HCT116 (cell line): Measurements from ENCODE around the gene ZNF524. TPM values are rescaled to one million over a fixed set of nuclear protein-coding genes. Genes with fewer than 3 reads are reported as not detected.
A peak's percentile ranks its signal among the peaks of the same experiment; 100 is the strongest.

Experiments used
- ATAC-seq: fragments of 200-7000 bp; cut with Tn5 transposase; 2 replicates; pipeline ENCODE4 v1.9.1; 2020; ENCODE audit warnings: mild to moderate bottlenecking, moderate library complexity
- BruUV-seq: library from RNA; stranded (reverse); fragments of 400-500 nt; replicated peaks from 2 replicates; lab custom pipeline; 2021; lab: Mats Ljungman, UMichigan
- CTCF ChIA-PET: fragments of 300-600 bp; sonication (Branson Sonifier 250); formaldehyde crosslinking; loops from one replicate; lab custom pipeline; 2021; ENCODE audit warnings: antibody characterized with exemption; lab: Charles Lee
- POLR2A ChIA-PET: fragments of 300-600, 350-600 bp; sonication (Branson Sonifier 250); formaldehyde crosslinking; loops from one replicate; lab custom pipeline; 2021; ENCODE audit warnings: antibody characterized with exemption; lab: Charles Lee
- RAD21 ChIA-PET, 2 experiments: fragments of 300-600 bp; sonication (Branson Sonifier 250); formaldehyde crosslinking; loops; one replicate each; lab custom pipeline; 2023; ENCODE audit warnings: low total read pairs in 2 of 2; ENCODE audit not compliant: uncharacterized antibody in 2 of 2, unreplicated experiment in 2 of 2, low non-redundant PET in 1 of 2; lab: Charles Lee
- DNase-seq: peaks from one replicate; pipeline ENCODE4 v3.0.0-alpha.2; 2010; ENCODE audit warnings: low read depth, low spot score
- H2AFZ ChIP-seq: fragments of 200-600 bp; shearing (Covaris generic), sonication (generic); 2 replicates; pipeline ENCODE4 v1.6.1; 2017; ENCODE audit warnings: low read depth, mixed run types, mixed read lengths, antibody characterized with exemption, low read length; ENCODE audit not compliant: poor library complexity, severe bottlenecking
- H3K27ac ChIP-seq: 2 replicates; pipeline ENCODE4 v1.5.1; 2012; ENCODE audit warnings: low read depth, low read length
- H3K27me3 ChIP-seq: fragments of 200-600 bp; sonication (generic); 2 replicates; pipeline ENCODE4 v1.6.1; 2016; ENCODE audit warnings: mixed run types, low read length, mixed read lengths; ENCODE audit not compliant: insufficient read depth
- H3K36me3 ChIP-seq, 2 experiments: fragments of 200-500 bp in 1 of 2; fragments of 200-600 bp in 1 of 2; sonication (Bioruptor generic) in 1 of 2; sonication (generic) in 1 of 2; 2 replicates each; pipeline versions ENCODE4 v1.5.1 to v1.6.1; 2014 to 2016; ENCODE audit warnings: low read length in 2 of 2, inconsistent platforms in 1 of 2, mixed read lengths in 1 of 2, mixed run types in 1 of 2; ENCODE audit not compliant: insufficient read depth in 2 of 2, control insufficient read depth in 1 of 2
- H3K4me1 ChIP-seq, 2 experiments: fragments of 200-600 bp in 1 of 2; sonication (generic) in 1 of 2; 2 replicates each; pipeline versions ENCODE4 v1.5.1 to v1.6.1; 2012 to 2017; ENCODE audit warnings: low read length in 2 of 2, inconsistent platforms in 1 of 2, mild to moderate bottlenecking in 1 of 2, mixed read lengths in 1 of 2, mixed run types in 1 of 2, moderate library complexity in 1 of 2; ENCODE audit not compliant: insufficient read depth in 2 of 2, control insufficient read depth in 1 of 2
- H3K4me2 ChIP-seq: fragments of 200-600 bp; sonication (generic); 2 replicates; pipeline ENCODE4 v1.6.1; 2017; ENCODE audit warnings: mixed run types, low read length, mixed read lengths
- H3K4me3 ChIP-seq, 2 experiments: fragments of 200-600 bp in 1 of 2; sonication (generic) in 1 of 2; replicated peaks in 1 of 2; 2 replicates each; pipeline ENCODE4 v1.5.1; 2011 to 2016; ENCODE audit warnings: low read length in 2 of 2, control low read depth in 1 of 2, low read depth in 1 of 2, mild to moderate bottlenecking in 1 of 2, mixed read lengths in 1 of 2, mixed run types in 1 of 2
- H3K79me2 ChIP-seq: fragments of 200-600 bp; sonication (generic); 2 replicates; pipeline ENCODE4 v1.6.1; 2017; ENCODE audit warnings: mild to moderate bottlenecking, mixed run types, low read length, moderate library complexity, mixed read lengths; ENCODE audit not compliant: insufficient read depth
- H3K9ac ChIP-seq: fragments of 200-600 bp; sonication (generic); 2 replicates; pipeline ENCODE4 v1.6.1; 2016; ENCODE audit warnings: low read length, mixed read lengths
- H3K9me2 ChIP-seq: fragments of 200-600 bp; sonication (generic), shearing (Covaris generic); 2 replicates; pipeline ENCODE4 v1.6.1; 2017; ENCODE audit warnings: mixed run types, mild to moderate bottlenecking, moderate library complexity; ENCODE audit not compliant: insufficient read depth
- H3K9me3 ChIP-seq, 2 experiments: fragments of 200-500 bp in 1 of 2; fragments of 200-600 bp in 1 of 2; sonication (Bioruptor generic) in 1 of 2; sonication (generic) in 1 of 2; 2 replicates each; pipeline ENCODE4 v1.6.1; 2014 to 2017; ENCODE audit warnings: low read length in 2 of 2, mixed read lengths in 2 of 2, inconsistent platforms in 1 of 2, low read depth in 1 of 2, mild to moderate bottlenecking in 1 of 2, mixed run types in 1 of 2, moderate library complexity in 1 of 2; ENCODE audit not compliant: control insufficient read depth in 1 of 2, insufficient read depth in 1 of 2
- H4K20me1 ChIP-seq: fragments of 200-600 bp; sonication (generic), shearing (Covaris generic); 2 replicates; pipeline ENCODE4 v1.6.1; 2017; ENCODE audit warnings: mixed run types, mild to moderate bottlenecking, moderate library complexity; ENCODE audit not compliant: insufficient read depth
- CBX3 ChIP-seq: IDR thresholded peaks from 2 replicates; pipeline ENCODE4 v1.6.1; 2012; ENCODE audit warnings: low read depth
- CEBPB ChIP-seq: IDR thresholded peaks from 2 replicates; pipeline ENCODE4 v1.6.1; 2012; ENCODE audit warnings: low read depth
- EGR1 ChIP-seq: IDR thresholded peaks from 2 replicates; pipeline ENCODE4 v1.6.1; 2012; ENCODE audit warnings: low read depth
- POLR2AphosphoS5 ChIP-seq: IDR thresholded peaks from 2 replicates; pipeline ENCODE4 v1.6.1; 2011; ENCODE audit warnings: mild to moderate bottlenecking, low read depth, low read length, moderate library complexity
- SIN3A ChIP-seq: IDR thresholded peaks from 2 replicates; pipeline ENCODE4 v1.6.1; 2012; ENCODE audit warnings: low read depth
- SRF ChIP-seq: IDR thresholded peaks from 2 replicates; pipeline ENCODE4 v1.6.1; 2012; ENCODE audit warnings: low read depth
- TCF7L2 ChIP-seq: IDR thresholded peaks from 2 replicates; pipeline ENCODE4 v1.7.0; 2011; ENCODE audit warnings: borderline replicate concordance, inconsistent platforms; ENCODE audit not compliant: insufficient read depth, insufficient read length; ENCODE audit errors: extremely low read depth
- YY1 ChIP-seq: IDR thresholded peaks from 2 replicates; pipeline ENCODE4 v1.6.1; 2011; ENCODE audit warnings: low read length, low read depth, moderate library complexity, mild to moderate bottlenecking; ENCODE audit not compliant: insufficient replicate concordance; ENCODE audit errors: extremely low read depth
- ZFX ChIP-seq: fragments of 450-650 bp; IDR thresholded peaks from 2 replicates; pipeline ENCODE4 v1.6.1; 2017
- intact Hi-C: fragments of 100-400 bp; cut with micrococcal nuclease; formaldehyde crosslinking; loops from 2 replicates; pipeline ENCODE4 v1.10.0; 2022
- total RNA-seq: library from RNA; stranded (reverse); gene quantifications from one replicate; pipeline ENCODE4 v1.2.1, GENCODE V29; 2021; ENCODE audit not compliant: unreplicated experiment

The ZNF524 gene
- total RNA-seq, 1 experiment from 2014 or later = 17.2 TPM

DNA sequence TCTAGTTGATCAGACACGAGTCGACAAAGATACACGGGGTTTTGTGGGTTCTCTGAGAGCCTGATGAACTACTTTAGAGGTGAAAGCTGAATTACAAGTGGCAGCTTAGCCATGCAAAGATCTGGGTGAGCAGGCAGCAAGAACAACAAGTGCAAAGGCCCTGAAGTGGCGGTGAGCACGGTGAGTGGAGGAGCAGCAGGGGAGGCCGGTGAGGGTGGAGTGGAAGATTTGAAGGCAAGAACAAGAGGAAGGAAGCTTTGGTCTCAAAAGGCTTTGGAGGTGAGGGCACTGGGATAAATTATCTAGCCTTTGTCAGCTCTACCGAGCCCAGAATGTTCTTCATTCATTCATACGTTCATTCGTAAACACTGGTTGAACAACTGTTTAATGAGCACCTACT is 6.7 kb downstream of the ZNF524 start:
- Histone ChIP-seq H4K20me1 (no peaks in the 10 kb centered on the region), H3K36me3 (peaks cover 6 to 21% of the 10 kb centered on the region in 2 experiments; a peak in 2 of 4 replicates), H3K4me2 (peak overlapping the region; percentile 86), H3K27me3 (no peaks in the 10 kb centered on the region), H3K79me2 (peaks cover 50% of the 10 kb centered on the region), H3K9me3 (no peaks in the 10 kb centered on the region), H3K4me3 (peak overlapping the region; percentile 89 to 93)
- CTCF ChIA-PET = interaction anchor here (0.6 to 1.9 kb wide), 14 partner anchors 11 to 275 kb away, joined by 3 to 12 read pairs (median 4); partner anchors contain the start of gene ZNF784
- no peak for TF ChIP-seq SRF
- no peak for TF ChIP-seq YY1
- TF ChIP-seq EGR1 = no peak
- no peak for TF ChIP-seq CEBPB
- TF ChIP-seq SIN3A = no peak
- no peak for TF ChIP-seq ZFX
- TF ChIP-seq, all 23 proteins: peak for 0
- DNase-seq = no peak
- POLR2A ChIA-PET = interaction anchor here (0.8 to 1.3 kb wide), 5 partner anchors 13 to 199 kb away, joined by 3 to 5 read pairs (median 4); partner anchors contain the start of genes UBE2S, ZNF628 and ZNF784
- ATAC-seq = no peak
- Histone ChIP-seq H3K9ac (peak overlapping the region; percentile 92), H3K4me1 (peaks cover 19 to 34% of the 10 kb centered on the region in 2 experiments), H3K27ac (peak overlapping the region; percentile 98), H3K9me2 (no peaks in the 10 kb centered on the region), H2AFZ (no peak overlapping the region)
- intact Hi-C loops = loop anchor here (1.0 kb wide), 1 partner anchor 90 kb away; no protein-coding TSS in a partner anchor
- RAD21 ChIA-PET = interaction anchor here in 1 of 2 experiments (1.0 kb wide), 1 partner anchor 89 kb away, joined by 4 read pairs; no protein-coding TSS in a partner anchor
- BruUV-seq = TSS peak; percentile 34

DNA sequence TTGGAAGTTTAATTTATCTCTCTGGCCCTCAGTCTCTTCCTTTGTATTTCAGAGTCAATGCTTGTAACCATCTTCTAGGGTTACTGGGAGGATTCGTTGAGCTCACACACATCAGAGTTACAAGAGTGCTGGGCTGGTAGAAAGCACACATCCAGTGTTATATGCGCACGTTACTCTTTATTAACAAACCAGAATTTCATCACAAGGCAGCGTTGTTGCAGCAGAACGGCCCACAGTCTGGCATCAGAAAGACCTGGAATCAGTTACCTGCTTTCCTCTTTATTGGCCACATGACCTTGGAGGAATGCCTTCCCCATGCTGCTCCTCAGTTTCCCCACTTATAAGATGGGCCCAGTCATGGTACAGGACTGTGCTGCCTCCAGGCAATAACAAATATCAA is 9.2 kb downstream of the ZNF524 start:
- Histone ChIP-seq H3K4me3 (no peak overlapping the region), H3K9me3 (no peaks in the 10 kb centered on the region), H3K79me2 (peaks cover 50% of the 10 kb centered on the region), H4K20me1 (no peaks in the 10 kb centered on the region), H3K27me3 (no peaks in the 10 kb centered on the region), H3K4me1 (peaks cover 10 to 18% of the 10 kb centered on the region in 2 experiments), H3K36me3 (peaks cover 6 to 18% of the 10 kb centered on the region in 2 experiments; a peak in 3 of 4 replicates), H3K9me2 (no peaks in the 10 kb centered on the region), H3K27ac (no peak overlapping the region), H3K4me2 (no peak overlapping the region), H3K9ac (no peak overlapping the region), H2AFZ (no peak overlapping the region)
- intact Hi-C loops = no loop called here
- BruUV-seq = no TSS peak
- ChIA-PET CTCF (no interaction called here), POLR2A (interaction anchor here (1.3 kb wide), 1 partner anchor 10 kb away, joined by 3 read pairs; the partner anchor contains the start of gene FIZ1), RAD21 (no interaction called here)
- no peak for DNase-seq
- TF ChIP-seq ZFX (no peak), POLR2AphosphoS5 (no peak), SIN3A (no peak), CBX3 (no peak), SRF (no peak), TCF7L2 (no peak)
- ATAC-seq = no peak
